Gastrocnemius medialis (tissue), 4 donors: Measurements from ENCODE around the gene CACUL1.

Experiments used
- POLR2A ChIP-seq, 2 donors: fragments of 450-650 bp; IDR thresholded peaks; one replicate each; pipeline ENCODE4 v1.6.1; 2017; ENCODE audit warnings: antibody characterized with exemption in 2 of 2, mild to moderate bottlenecking in 2 of 2, moderate library complexity in 2 of 2
- TF ChIP-seq, protein P1 (sequence below), 5 experiments: fragments of 450-650 bp in 3 of 5; fragments of 200-600 bp in 2 of 5; sonication (generic) in 2 of 5; IDR thresholded peaks in 4 of 5; conservative IDR thresholded peaks in 1 of 5; 1 replicate in 4 of 5; 2 replicates in 1 of 5; pipeline ENCODE4 v1.5.1; 2016 to 2019; ENCODE audit warnings: antibody characterized with exemption in 5 of 5, mild to moderate bottlenecking in 3 of 5, moderate library complexity in 3 of 5

DNA sequence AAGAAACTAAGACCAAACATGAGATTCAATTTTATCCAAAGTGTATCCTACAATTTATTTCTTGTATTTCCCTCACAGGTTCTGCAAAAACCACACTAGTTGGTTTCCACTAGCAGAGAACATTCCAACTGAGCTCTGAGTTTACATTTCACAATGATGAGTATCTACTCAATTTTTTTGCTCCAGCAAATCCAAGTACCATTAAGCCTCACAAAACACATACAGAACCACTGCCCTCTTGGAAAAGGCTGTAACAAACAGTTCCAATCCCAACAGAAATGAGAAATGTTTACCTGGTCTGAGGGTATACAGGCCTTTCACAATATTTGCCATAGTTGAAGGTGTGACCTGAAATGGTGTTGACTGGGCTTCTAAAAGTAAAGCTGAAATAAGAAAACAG is 59.9 kb downstream of the CACUL1 start:
- TF ChIP-seq, protein P1, sequence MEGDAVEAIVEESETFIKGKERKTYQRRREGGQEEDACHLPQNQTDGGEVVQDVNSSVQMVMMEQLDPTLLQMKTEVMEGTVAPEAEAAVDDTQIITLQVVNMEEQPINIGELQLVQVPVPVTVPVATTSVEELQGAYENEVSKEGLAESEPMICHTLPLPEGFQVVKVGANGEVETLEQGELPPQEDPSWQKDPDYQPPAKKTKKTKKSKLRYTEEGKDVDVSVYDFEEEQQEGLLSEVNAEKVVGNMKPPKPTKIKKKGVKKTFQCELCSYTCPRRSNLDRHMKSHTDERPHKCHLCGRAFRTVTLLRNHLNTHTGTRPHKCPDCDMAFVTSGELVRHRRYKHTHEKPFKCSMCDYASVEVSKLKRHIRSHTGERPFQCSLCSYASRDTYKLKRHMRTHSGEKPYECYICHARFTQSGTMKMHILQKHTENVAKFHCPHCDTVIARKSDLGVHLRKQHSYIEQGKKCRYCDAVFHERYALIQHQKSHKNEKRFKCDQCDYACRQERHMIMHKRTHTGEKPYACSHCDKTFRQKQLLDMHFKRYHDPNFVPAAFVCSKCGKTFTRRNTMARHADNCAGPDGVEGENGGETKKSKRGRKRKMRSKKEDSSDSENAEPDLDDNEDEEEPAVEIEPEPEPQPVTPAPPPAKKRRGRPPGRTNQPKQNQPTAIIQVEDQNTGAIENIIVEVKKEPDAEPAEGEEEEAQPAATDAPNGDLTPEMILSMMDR (IDR thresholded peaks at IDR 0.05 in 4 of 5, conservative IDR thresholded peaks at IDR 0.05 in 1 of 5): no peak
- TF ChIP-seq POLR2A (IDR thresholded peaks at IDR 0.05): no peak
